Adipose tissue (tissue), 3 donors: Measurements from ENCODE around the gene ASCL3. TPM values are rescaled to one million over a fixed set of nuclear protein-coding genes. Genes with fewer than 3 reads are reported as not detected.
"Not testable (repeated sequence)": the region's sequence is repeated elsewhere in the genome, so short reads cannot be mapped to it uniquely, and the experiment has no call there.

Experiments used
- H3K27ac ChIP-seq: one replicate; pipeline ENCODE4 v1.5.1; 2013; ENCODE audit warnings: low read depth, low read length
- WGBS, 3 donors: extraction: QIAGEN DNeasy Blood & Tissue Kit; methylation state at CpG; one replicate each; pipeline ENCODE4 v1.1.7; 2013; 5-methylcytosine and 5-hydroxymethylcytosine counted together
- polyA plus RNA-seq, 3 donors: library from polyadenylated mRNA; stranded (reverse); fragments of 200-250 nt; gene quantifications; one replicate each; pipeline ENCODE4 v1.2.3, GENCODE V29; 2013
- donor health status: healthy with polysubstance abuse.
- donor health status: Bipolar disorder and iron deficiency.
- donor health status: healthy.

The ASCL3 gene
- polyA plus RNA-seq, 3 donors: 0.48 TPM; not detected in 2

- no peak overlapping the region for H3K27ac ChIP-seq
- 18 to 68% (median 27%) methylated on average over 2 of the region's 2 CpGs for WGBS, 3 donors
Measured at GRCh38 chr11:8959546-8960166, 16.8 kb upstream of the ASCL3 start.

GRCh38 chr11:8956860-8957259, 14.0 kb upstream of the ASCL3 start:
- WGBS, 3 donors: 77 to 86% (median 81%) methylated on average over 4 of the region's 4 CpGs
- H3K27ac ChIP-seq: no peak overlapping the region

- WGBS, 3 donors: 47 to 74% (median 68%) methylated on average over 3 of the region's 3 CpGs
- no peak overlapping the region for H3K27ac ChIP-seq
Measured at GRCh38 chr11:8948886-8949285, 6.1 kb upstream of the ASCL3 start.

- H3K27ac ChIP-seq: no peak overlapping the region
- 70 to 84% (median 79%) methylated on average over 4 of the region's 4 CpGs for WGBS, 3 donors
Measured at GRCh38 chr11:8947230-8947943, 4.6 kb upstream of the ASCL3 start.

- no peak overlapping the region for H3K27ac ChIP-seq
- 52 to 69% (median 57%) methylated on average over 8 of the region's 8 CpGs for WGBS, 3 donors
Measured at GRCh38 chr11:8941341-8942103, 1.3 kb downstream of the ASCL3 start.

GRCh38 chr11:8937659-8938058, 5.2 kb downstream of the ASCL3 start:
- 86 to 89% (median 86%) methylated on average over 14 of the region's 14 CpGs for WGBS, 3 donors
- no peak overlapping the region for H3K27ac ChIP-seq

GRCh38 chr11:8937159-8937558, 5.7 kb downstream of the ASCL3 start:
- 89 to 92% (median 92%) methylated on average over 10 of the region's 10 CpGs for WGBS, 3 donors
- no peak overlapping the region for H3K27ac ChIP-seq

GRCh38 chr11:8935789-8936188, 7.0 kb downstream of the ASCL3 start:
- not testable (repeated sequence) for H3K27ac ChIP-seq
- 88 to 98% (median 96%) methylated on average over 2 of the region's 2 CpGs for WGBS, 3 donors

GRCh38 chr11:8934742-8935488, 7.9 kb downstream of the ASCL3 start:
- 58 to 62% (median 61%) methylated on average over 14 of the region's 14 CpGs for WGBS, 3 donors
- H3K27ac ChIP-seq: no peak overlapping the region

GRCh38 chr11:8933931-8934330, 8.9 kb downstream of the ASCL3 start:
- WGBS, 3 donors: 92 to 94% (median 92%) methylated on average over 6 of the region's 6 CpGs
- H3K27ac ChIP-seq: no peak overlapping the region

- WGBS, 3 donors: 71 to 84% (median 82%) methylated on average over 12 of the region's 12 CpGs
- H3K27ac ChIP-seq: no peak within 1 kb of the TSS
Measured at GRCh38 chr11:8932564-8933180, 10.1 kb downstream of the ASCL3 start, which contains the start of gene C11orf16. TSS of gene C11orf16 (minus strand) at chr11:8932947. CDS start at chr11:8932308, 639 bp downstream.

GRCh38 chr11:8930456-8931175, 12.2 kb downstream of the ASCL3 start:
- 90 to 96% (median 95%) methylated on average over 12 of the region's 12 CpGs for WGBS, 3 donors
- H3K27ac ChIP-seq: no peak overlapping the region

- 86 to 92% (median 91%) methylated on average over 9 of the region's 9 CpGs for WGBS, 3 donors
- H3K27ac ChIP-seq: no peak overlapping the region
Measured at GRCh38 chr11:8928981-8929615, 13.7 kb downstream of the ASCL3 start.

- no peak overlapping the region for H3K27ac ChIP-seq
- 93 to 96% (median 94%) methylated on average over 4 of the region's 4 CpGs for WGBS, 3 donors
Measured at GRCh38 chr11:8928205-8928604, 14.6 kb downstream of the ASCL3 start.

GRCh38 chr11:8927233-8927632, 15.6 kb downstream of the ASCL3 start:
- WGBS, 3 donors: 81 to 89% (median 89%) methylated on average over 5 of the region's 5 CpGs
- H3K27ac ChIP-seq: no peak overlapping the region

- 78 to 95% (median 95%) methylated on average over 5 of the region's 5 CpGs for WGBS, 3 donors
- H3K27ac ChIP-seq: no peak overlapping the region
Measured at GRCh38 chr11:8926236-8926635, 16.6 kb downstream of the ASCL3 start.

- no peak overlapping the region for H3K27ac ChIP-seq
- 93 to 97% (median 95%) methylated on average over 5 of the region's 5 CpGs for WGBS, 3 donors
Measured at GRCh38 chr11:8925711-8926110, 17.1 kb downstream of the ASCL3 start.
